ENCODE data around the gene TMEM132D. TPM values are rescaled to one million over a fixed set of nuclear protein-coding genes. Genes with fewer than 3 reads are reported as not detected.

The TMEM132D gene
- total RNA-seq, 3 donors from 2014 or later: 0.09 to 0.24 (median 0.12) TPM

- H3K4me1 ChIP-seq (ENCODE audit: low read depth): no peaks in the 10 kb centered on the region
- intact Hi-C loops (cut with DNase I, micrococcal nuclease): no loop called here
- H3K36me3 ChIP-seq (ENCODE audit: low read depth): no peaks in the 10 kb centered on the region
- DNase-seq (no peak), ATAC-seq (no peak)
- H3K9me3 ChIP-seq: no peaks in the 10 kb centered on the region
- no peak overlapping the region for H3K4me3 ChIP-seq
- TF ChIP-seq CTCF (IDR thresholded peaks at IDR 0.05): no peak
Observed at GRCh38 chr12:129830796-129831195, 73.0 kb downstream of the TMEM132D start.

DNA sequence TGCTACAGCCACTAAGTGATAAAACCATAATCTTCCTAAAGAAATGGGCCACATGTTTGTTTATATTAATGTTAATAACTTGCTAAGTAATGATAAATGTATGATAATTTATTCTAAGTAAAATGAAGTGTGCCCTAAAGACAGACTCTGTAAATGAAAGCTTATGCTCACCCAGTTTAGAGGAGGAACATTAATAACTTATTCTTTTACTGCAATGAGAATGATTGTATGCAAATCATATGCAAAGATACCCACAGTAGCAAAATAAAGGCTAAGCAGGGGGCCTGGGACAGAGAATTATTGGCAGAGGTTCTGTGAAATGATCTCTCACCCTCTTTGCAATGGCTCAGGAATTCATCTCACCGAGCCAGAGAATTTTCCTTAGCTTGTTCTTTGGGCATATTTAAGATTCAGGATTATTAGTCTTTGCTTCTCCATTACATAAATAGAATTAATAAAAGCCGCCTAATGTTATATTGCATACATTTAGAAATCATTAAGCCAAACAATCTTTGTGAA lies 75.9 kb downstream of the TMEM132D start:
- Histone ChIP-seq H3K4me3 (no peak overlapping the region), H3K4me1 (ENCODE audit: low read depth) (no peaks in the 10 kb centered on the region), H3K36me3 (ENCODE audit: low read depth) (no peaks in the 10 kb centered on the region), H3K9me3 (peaks cover 2% of the 10 kb centered on the region)
- no peak for TF ChIP-seq CTCF (IDR thresholded peaks at IDR 0.05)
- intact Hi-C loops (cut with DNase I, micrococcal nuclease): no loop called here
- ATAC-seq: no peak
- DNase-seq: no peak

- Histone ChIP-seq H3K4me1 (ENCODE audit: low read depth) (no peaks in the 10 kb centered on the region), H3K4me3 (no peak overlapping the region), H3K9me3 (peaks cover 2% of the 10 kb centered on the region), H3K36me3 (ENCODE audit: low read depth) (no peaks in the 10 kb centered on the region)
- intact Hi-C loops (cut with DNase I, micrococcal nuclease): no loop called here
- no peak for DNase-seq
- TF ChIP-seq CTCF (IDR thresholded peaks at IDR 0.05): no peak
- no peak for ATAC-seq
Observed at GRCh38 chr12:129827102-129827865, 76.5 kb downstream of the TMEM132D start.

DNA sequence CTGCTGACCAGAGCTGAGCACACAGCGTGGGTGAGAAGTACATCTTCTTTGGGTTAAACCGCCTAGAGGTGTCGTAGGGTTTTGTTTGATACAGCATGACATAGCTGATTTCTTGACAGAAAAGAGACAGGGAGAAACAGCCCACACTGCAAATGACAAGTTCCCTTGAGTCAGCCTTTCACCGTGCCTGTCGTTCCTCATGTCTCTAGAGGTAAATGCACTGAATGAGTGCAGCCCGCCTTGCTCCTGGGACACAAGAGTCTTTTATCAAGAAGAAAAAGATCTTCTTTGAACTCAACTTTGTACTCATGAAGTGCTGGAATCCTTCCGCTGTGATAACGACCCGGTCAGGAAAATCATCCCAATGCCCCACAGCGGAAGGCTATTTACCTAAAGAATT lies 77.6 kb downstream of the TMEM132D start:
- intact Hi-C loops (cut with DNase I, micrococcal nuclease): no loop called here
- no peak for ATAC-seq

DNA sequence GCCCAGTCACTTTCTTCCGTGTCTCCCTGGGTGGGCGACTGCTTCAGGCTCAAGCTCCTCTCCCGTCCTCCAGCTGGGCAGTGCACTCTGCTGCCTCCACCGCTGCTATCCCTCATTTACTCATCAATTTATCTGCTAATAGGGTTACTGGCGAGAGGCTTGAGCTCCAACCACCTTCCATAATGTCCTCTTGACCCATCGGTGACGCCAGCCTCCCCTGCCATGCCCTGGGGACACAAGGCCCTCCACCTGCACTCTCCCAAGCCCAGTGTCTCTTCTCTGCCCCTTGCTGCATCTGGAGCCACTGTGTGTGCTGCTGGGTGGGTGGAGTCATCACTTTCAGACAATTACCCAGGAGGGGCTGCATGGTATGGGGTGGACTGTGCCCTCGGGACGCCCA lies 78.5 kb downstream of the TMEM132D start:
- intact Hi-C loops (cut with DNase I, micrococcal nuclease): no loop called here
- no peak for TF ChIP-seq CTCF (IDR thresholded peaks at IDR 0.05)

More for the DNA sequence above, 77.6 kb downstream of the TMEM132D start:
- no peak for TF ChIP-seq CTCF (IDR thresholded peaks at IDR 0.05)
- no peak for DNase-seq
- H3K9me3 ChIP-seq: peaks cover 2% of the 10 kb centered on the region
- no peaks in the 10 kb centered on the region for H3K4me1 ChIP-seq (ENCODE audit: low read depth)
- H3K4me3 ChIP-seq: no peak overlapping the region
- H3K36me3 ChIP-seq (ENCODE audit: low read depth): no peaks in the 10 kb centered on the region

More for the DNA sequence above, 78.5 kb downstream of the TMEM132D start:
- no peak overlapping the region for H3K4me3 ChIP-seq
- no peaks in the 10 kb centered on the region for H3K36me3 ChIP-seq (ENCODE audit: low read depth)
- peaks cover 2% of the 10 kb centered on the region for H3K9me3 ChIP-seq
- DNase-seq (no peak), ATAC-seq (no peak)
- no peaks in the 10 kb centered on the region for H3K4me1 ChIP-seq (ENCODE audit: low read depth)

All from mucosa of descending colon (tissue), 3 donors.